ENCODE results near the gene COTL1. TPM values are rescaled to one million over a fixed set of nuclear protein-coding genes. Genes with fewer than 3 reads are reported as not detected.

COTL1 gene
- total and polyA plus RNA-seq, 12 donors = 6.4 to 72.9 (median 9.7) TPM

DNA sequence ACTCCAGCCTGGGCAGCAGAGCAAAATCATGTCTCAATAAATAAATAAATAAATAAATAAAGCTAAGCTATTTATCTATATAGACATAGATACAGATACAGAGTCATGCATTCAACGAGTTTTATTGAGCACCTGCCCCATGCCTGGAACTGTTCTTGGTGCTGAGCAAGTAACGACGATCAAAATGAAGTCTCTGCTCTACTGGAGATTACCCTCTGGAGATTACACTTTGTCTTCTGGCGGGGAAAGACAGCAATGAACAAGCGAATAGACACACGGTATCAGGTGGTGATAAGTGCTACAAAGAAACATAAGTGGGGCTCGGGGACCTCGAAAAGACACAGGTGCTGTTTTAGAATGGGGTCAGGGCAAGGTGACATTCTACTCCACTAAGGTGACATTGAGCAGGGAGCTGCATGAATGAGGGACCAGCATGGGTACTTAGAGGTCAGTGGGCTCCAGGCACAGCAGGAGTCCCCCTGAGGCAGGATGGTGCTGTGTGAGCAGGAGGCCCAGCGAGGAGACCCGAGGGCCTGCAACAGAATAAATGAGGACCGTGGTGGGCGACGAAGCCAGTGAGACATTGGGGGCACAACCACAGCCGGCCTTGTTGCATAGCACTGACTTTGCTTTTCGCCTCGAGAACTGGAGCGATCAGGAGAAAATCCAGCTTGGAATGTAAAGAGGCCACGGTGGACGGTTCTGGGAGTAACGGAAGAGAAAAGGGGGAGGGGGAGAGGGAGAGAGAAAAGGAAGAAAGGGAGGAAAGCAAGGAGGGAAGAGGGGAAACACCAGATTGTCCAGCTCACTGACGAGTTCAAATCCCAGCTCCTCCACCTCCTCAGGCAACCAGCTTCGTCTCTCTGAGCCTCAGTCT lies 71.0 kb downstream of the COTL1 start:
- Histone ChIP-seq H3K4me1 (peaks cover 0 to 21% (median 5%) of the 10 kb centered on the region in 9 donors), H3K4me3 (no peak overlapping the region), H3K27me3 (peaks cover 0 to 28% (median 10%) of the 10 kb centered on the region in 7 donors), H3K36me3 (no peaks in the 10 kb centered on the region), H3K9me3 (no peaks in the 10 kb centered on the region), H3K27ac (no peak overlapping the region)
- intact Hi-C loops (cut with DNase I) = no loop called here
- no peak for DNase-seq
- 68 to 79% methylated on average over 22 of the region's 22 CpGs for WGBS, 2 donors
- TF ChIP-seq, protein P1, sequence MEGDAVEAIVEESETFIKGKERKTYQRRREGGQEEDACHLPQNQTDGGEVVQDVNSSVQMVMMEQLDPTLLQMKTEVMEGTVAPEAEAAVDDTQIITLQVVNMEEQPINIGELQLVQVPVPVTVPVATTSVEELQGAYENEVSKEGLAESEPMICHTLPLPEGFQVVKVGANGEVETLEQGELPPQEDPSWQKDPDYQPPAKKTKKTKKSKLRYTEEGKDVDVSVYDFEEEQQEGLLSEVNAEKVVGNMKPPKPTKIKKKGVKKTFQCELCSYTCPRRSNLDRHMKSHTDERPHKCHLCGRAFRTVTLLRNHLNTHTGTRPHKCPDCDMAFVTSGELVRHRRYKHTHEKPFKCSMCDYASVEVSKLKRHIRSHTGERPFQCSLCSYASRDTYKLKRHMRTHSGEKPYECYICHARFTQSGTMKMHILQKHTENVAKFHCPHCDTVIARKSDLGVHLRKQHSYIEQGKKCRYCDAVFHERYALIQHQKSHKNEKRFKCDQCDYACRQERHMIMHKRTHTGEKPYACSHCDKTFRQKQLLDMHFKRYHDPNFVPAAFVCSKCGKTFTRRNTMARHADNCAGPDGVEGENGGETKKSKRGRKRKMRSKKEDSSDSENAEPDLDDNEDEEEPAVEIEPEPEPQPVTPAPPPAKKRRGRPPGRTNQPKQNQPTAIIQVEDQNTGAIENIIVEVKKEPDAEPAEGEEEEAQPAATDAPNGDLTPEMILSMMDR (IDR thresholded peaks at IDR 0.05) = no peak
- ATAC-seq = no peak

DNA sequence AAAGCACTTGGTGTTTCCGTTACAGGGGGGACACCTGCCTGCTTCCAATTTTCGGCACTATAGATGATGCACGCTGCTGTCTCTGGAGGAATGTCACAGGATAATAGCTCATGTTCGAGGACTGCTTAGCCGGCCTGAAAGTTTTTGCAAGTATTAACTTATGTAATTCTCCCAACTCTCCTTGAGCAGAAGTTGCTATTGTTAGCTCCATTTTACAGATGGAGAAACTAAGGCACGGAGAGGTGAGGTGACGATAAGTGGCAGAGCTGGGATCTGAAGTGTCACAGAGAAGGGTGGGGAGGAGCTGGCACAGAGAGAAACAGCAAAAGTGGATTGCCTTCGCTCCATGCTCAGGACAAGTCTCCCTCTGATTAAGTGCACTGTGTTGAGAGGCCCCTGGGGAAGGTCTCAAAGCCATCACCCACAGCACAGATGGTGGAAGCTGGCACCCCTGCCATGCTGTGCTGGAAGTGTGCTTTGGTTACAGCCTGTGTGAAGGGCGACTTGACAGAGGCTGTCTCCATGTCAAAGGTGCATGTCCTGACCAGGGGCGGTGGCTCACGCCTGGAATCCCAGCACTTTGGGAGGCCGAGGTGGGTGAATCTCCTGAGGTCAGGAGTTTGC lies 72.7 kb downstream of the COTL1 start:
- H3K4me3 ChIP-seq = no peak overlapping the region
- H3K36me3 ChIP-seq = no peaks in the 10 kb centered on the region
- intact Hi-C loops (cut with DNase I) = no loop called here
- WGBS, 2 donors = 73 to 77% methylated on average over 12 of the region's 12 CpGs
- TF ChIP-seq, protein P1 (IDR thresholded peaks at IDR 0.05) = no peak
- no peaks in the 10 kb centered on the region for H3K9me3 ChIP-seq
- ATAC-seq (no peak), DNase-seq (no peak)
- H3K27ac ChIP-seq = no peak overlapping the region
- peaks cover 0 to 28% (median 10%) of the 10 kb centered on the region in 7 donors for H3K27me3 ChIP-seq
- peaks cover 0 to 21% (median 5%) of the 10 kb centered on the region in 9 donors for H3K4me1 ChIP-seq

DNA sequence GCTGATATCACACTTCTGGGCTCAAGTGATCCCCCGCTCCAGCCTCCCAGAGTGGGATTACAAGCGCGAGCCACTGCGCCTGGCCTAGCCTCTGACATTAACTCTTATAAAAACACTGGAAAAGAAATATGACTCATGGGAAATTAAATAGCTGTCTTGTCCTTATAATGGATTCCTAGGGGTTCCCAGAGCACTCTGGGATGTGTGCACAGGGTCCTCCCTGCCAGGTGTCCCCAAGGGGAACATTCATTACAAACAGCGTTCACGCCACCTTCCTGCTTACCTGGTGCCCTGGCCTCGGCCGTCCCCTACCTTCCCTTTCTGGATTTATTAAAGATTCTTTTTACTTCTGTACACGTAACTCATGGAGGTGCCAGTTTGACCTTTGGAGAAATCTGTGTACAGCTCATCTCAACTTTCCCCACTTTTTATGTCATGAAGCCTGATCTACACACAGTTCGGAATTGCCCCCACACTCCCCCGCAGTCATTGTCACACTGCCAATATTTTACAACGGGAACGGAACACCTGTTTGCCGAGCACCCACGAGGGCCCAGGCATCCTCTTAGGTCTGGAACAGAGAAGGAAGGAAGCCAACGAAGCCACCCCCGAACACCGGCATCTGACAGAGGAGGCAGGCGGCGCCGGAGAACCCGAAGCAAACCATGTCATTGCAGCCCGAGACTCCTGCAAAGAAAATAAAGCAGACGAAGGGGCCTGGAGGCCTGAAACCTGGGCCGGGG lies 73.7 kb downstream of the COTL1 start:
- peaks cover 0 to 28% (median 10%) of the 10 kb centered on the region in 7 donors for H3K27me3 ChIP-seq
- peaks cover 0 to 15% (median 5%) of the 10 kb centered on the region in 9 donors for H3K4me1 ChIP-seq
- peak in 1 of 2 donors; percentile 15 for DNase-seq
- 59 to 68% methylated on average over 25 of the region's 25 CpGs for WGBS, 2 donors
- no peak overlapping the region for H3K27ac ChIP-seq
- TF ChIP-seq, protein P1 (IDR thresholded peaks at IDR 0.05) = no peak
- no peaks in the 10 kb centered on the region for H3K36me3 ChIP-seq
- no peaks in the 10 kb centered on the region for H3K9me3 ChIP-seq
- intact Hi-C loops (cut with DNase I) = no loop called here
- ATAC-seq = peak in 4 of 8 donors; percentile 26 to 60 (median 38)
- no peak overlapping the region for H3K4me3 ChIP-seq

DNA sequence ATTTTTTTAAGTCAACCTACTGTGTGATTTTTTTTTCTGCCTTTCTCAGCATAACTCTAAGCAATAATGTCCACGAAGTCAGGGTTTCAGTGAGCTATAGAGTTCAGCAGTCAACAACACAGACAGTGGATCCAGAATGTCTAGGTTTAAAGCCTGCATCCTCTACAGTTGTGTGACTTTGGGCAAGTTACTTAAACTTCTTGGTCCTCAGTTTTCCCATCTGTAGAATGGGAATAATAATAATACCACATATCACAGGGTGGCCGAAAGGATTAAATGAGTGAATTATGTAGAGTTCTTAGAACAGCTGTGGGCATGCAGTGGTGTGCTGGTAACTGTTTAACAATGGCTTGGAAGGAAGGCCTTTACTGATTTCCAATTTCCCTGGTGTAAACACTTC lies 74.6 kb downstream of the COTL1 start:
- peaks cover 0 to 28% (median 10%) of the 10 kb centered on the region in 7 donors for H3K27me3 ChIP-seq
- TF ChIP-seq, protein P1 (IDR thresholded peaks at IDR 0.05) = no peak
- no peak for ATAC-seq
- no peak overlapping the region for H3K27ac ChIP-seq
- intact Hi-C loops (cut with DNase I) = no loop called here
- no peaks in the 10 kb centered on the region for H3K36me3 ChIP-seq
- 94% methylated on average over 2 of the region's 2 CpGs for WGBS, 2 donors
- no peak overlapping the region for H3K4me3 ChIP-seq
- DNase-seq = no peak
- H3K4me1 ChIP-seq = peaks cover 0 to 13% (median 5%) of the 10 kb centered on the region in 9 donors
- no peaks in the 10 kb centered on the region for H3K9me3 ChIP-seq

Data from heart right ventricle (tissue), 16 donors.